Right ventricle myocardium inferior (tissue), 1 donor: ENCODE measurements around the gene PCCA. TPM values are rescaled to one million over a fixed set of nuclear protein-coding genes. Genes with fewer than 3 reads are reported as not detected.
"Not testable (repeated sequence)": the region's sequence is repeated elsewhere in the genome, so short reads cannot be mapped to it uniquely, and the experiment has no call there.

Source experiments
- ATAC-seq: fragments of 200-7000 bp; cut with Tn5 transposase; one replicate; pipeline ENCODE4 v1.9.1; 2020; ENCODE audit warnings: mild to moderate bottlenecking, moderate library complexity
- DNase-seq: peaks from one replicate; pipeline ENCODE4 v3.0.0; 2021; ENCODE audit errors: missing footprints
- intact Hi-C: fragments of 100-400 bp; cut with DNase I; formaldehyde crosslinking; loops from one replicate; pipeline ENCODE4 v1.11.0; 2022
- total RNA-seq: library from RNA; stranded (reverse); fragmentation: NEBNext Ultra II Directional; extraction: Animal tissue kit (Norgen Biotek cat#: 25700); gene quantifications from one replicate; pipeline ENCODE4 v1.2.1, GENCODE V29; 2021
- donor health status: DM: no; HTN: yes; CAD: no; lungs with severe emphysema.

The PCCA gene
- total RNA-seq, 1 donor from 2014 or later = 64.0 TPM

GRCh38 chr13:100552755-100553154 lies 463.9 kb downstream of the PCCA start:
- ATAC-seq = no peak
- no peak for DNase-seq
- intact Hi-C loops = no loop called here

- no peak for DNase-seq
- ATAC-seq = no peak
- intact Hi-C loops = no loop called here
Observed at GRCh38 chr13:100559886-100560285, 471.0 kb downstream of the PCCA start.

- DNase-seq = no peak
- intact Hi-C loops = no loop called here
- ATAC-seq = peak; percentile 50
Observed at GRCh38 chr13:100560498-100561157, 471.7 kb downstream of the PCCA start.

GRCh38 chr13:100561158-100561499 lies 472.2 kb downstream of the PCCA start:
- DNase-seq (no peak), ATAC-seq (no peak)
- intact Hi-C loops = no loop called here

- ATAC-seq (no peak), DNase-seq (no peak)
- intact Hi-C loops = no loop called here
Observed at GRCh38 chr13:100561599-100562204, 472.8 kb downstream of the PCCA start.

- DNase-seq (no peak), ATAC-seq (no peak)
- intact Hi-C loops = no loop called here
Observed at GRCh38 chr13:100563779-100564178, 474.9 kb downstream of the PCCA start.

- intact Hi-C loops = no loop called here
- no peak for ATAC-seq
- no peak for DNase-seq
Observed at GRCh38 chr13:100564444-100565223, 475.7 kb downstream of the PCCA start.

- no peak for DNase-seq
- ATAC-seq = no peak
- intact Hi-C loops = no loop called here
Observed at GRCh38 chr13:100565286-100565685, 476.4 kb downstream of the PCCA start.

- ATAC-seq = no peak
- no peak for DNase-seq
- intact Hi-C loops = no loop called here
Observed at GRCh38 chr13:100566543-100566942, 477.6 kb downstream of the PCCA start.

GRCh38 chr13:100573121-100573520 lies 484.2 kb downstream of the PCCA start:
- ATAC-seq (peak; percentile 72), DNase-seq (no peak)
- intact Hi-C loops = no loop called here

- intact Hi-C loops, ATAC-seq, DNase-seq: not testable (repeated sequence)
Observed at GRCh38 chr13:100577239-100577638, 488.3 kb downstream of the PCCA start.

Other genes with a start within 250 kb of the PCCA start
- not detected for gene ZIC5, start 117.3 kb upstream of the PCCA start, total RNA-seq
- gene ZIC2, start 107.3 kb upstream of the PCCA start, total RNA-seq = not detected